CD14-positive monocyte (primary cell): ENCODE measurements around the gene PACSIN2. TPM values are rescaled to one million over a fixed set of nuclear protein-coding genes. Genes with fewer than 3 reads are reported as not detected.
A peak's percentile ranks its signal among the peaks of the same experiment; 100 is the strongest.

ENCODE experiments used
- DNase-seq, 3 donors: peaks; one replicate each; pipeline ENCODE4 v3.0.0-alpha.2; 2011 to 2022
- H2AFZ ChIP-seq: 2 replicates; pipeline ENCODE4 v1.6.0; 2012; ENCODE audit warnings: mild to moderate bottlenecking, low read depth, low read length, inconsistent platforms; ENCODE audit not compliant: insufficient read depth, poor library complexity, severe bottlenecking
- H3K27ac ChIP-seq, 2 donors: 1 replicate in 1 of 2; 2 replicates in 1 of 2; pipeline ENCODE4 v1.5.1; 2012 to 2013; ENCODE audit warnings: low read length in 2 of 2, control low read depth in 1 of 2, inconsistent platforms in 1 of 2, low read depth in 1 of 2, mild to moderate bottlenecking in 1 of 2
- H3K27me3 ChIP-seq, 2 donors: one replicate each; pipeline versions ENCODE4 v1.6.0 to v1.6.1; 2011 to 2013; ENCODE audit warnings: low read length in 2 of 2; ENCODE audit not compliant: control insufficient read depth in 2 of 2, insufficient read depth in 2 of 2
- H3K36me3 ChIP-seq, 2 donors: replicated peaks in 1 of 2; 1 replicate in 1 of 2; 2 replicates in 1 of 2; pipeline versions ENCODE4 v1.5.1 to v1.6.1; 2012 to 2013; ENCODE audit warnings: low read length in 2 of 2, control low read depth in 1 of 2, inconsistent platforms in 1 of 2, mild to moderate bottlenecking in 1 of 2; ENCODE audit not compliant: insufficient read depth in 2 of 2, control insufficient read depth in 1 of 2
- H3K4me1 ChIP-seq, 2 donors: 1 replicate in 1 of 2; 2 replicates in 1 of 2; pipeline versions ENCODE4 v1.5.1 to v1.6.1; 2012 to 2013; ENCODE audit warnings: low read length in 2 of 2, control low read depth in 1 of 2, inconsistent platforms in 1 of 2, mild to moderate bottlenecking in 1 of 2, moderate library complexity in 1 of 2; ENCODE audit not compliant: insufficient read depth in 2 of 2, control insufficient read depth in 1 of 2
- H3K4me2 ChIP-seq: replicated peaks from 2 replicates; pipeline ENCODE3; 2012; ENCODE audit warnings: low read length, moderate library complexity, mild to moderate bottlenecking; ENCODE audit not compliant: poor library complexity, severe bottlenecking; ENCODE audit errors: extremely low read depth
- H3K4me3 ChIP-seq, 3 experiments: fragments of 200-600 bp in 1 of 3; sonication (generic) in 1 of 3; replicated peaks in 1 of 3; 1 replicate in 2 of 3; 2 replicates in 1 of 3; pipeline ENCODE4 v1.5.1; 2011 to 2013; ENCODE audit warnings: low read length in 3 of 3, mild to moderate bottlenecking in 3 of 3, control low read depth in 2 of 3, low read depth in 2 of 3, inconsistent platforms in 1 of 3, moderate library complexity in 1 of 3
- H3K79me2 ChIP-seq: 2 replicates; pipeline ENCODE4 v1.6.0; 2012; ENCODE audit warnings: mild to moderate bottlenecking, control low read depth, inconsistent platforms, low read length, moderate library complexity; ENCODE audit not compliant: insufficient read depth
- H3K9ac ChIP-seq: 2 replicates; pipeline ENCODE4 v1.6.0; 2017; ENCODE audit warnings: low read length, mild to moderate bottlenecking; ENCODE audit not compliant: insufficient read depth, poor library complexity, severe bottlenecking
- H3K9me3 ChIP-seq, 2 donors: replicated peaks in 1 of 2; 1 replicate in 1 of 2; 2 replicates in 1 of 2; pipeline versions ENCODE4 v1.5.1 to v1.6.1; 2012 to 2013; ENCODE audit warnings: low read length in 2 of 2, control low read depth in 1 of 2; ENCODE audit not compliant: control insufficient read depth in 1 of 2, insufficient read depth in 1 of 2
- H4K20me1 ChIP-seq: 2 replicates; pipeline ENCODE4 v1.6.0; 2012; ENCODE audit warnings: mild to moderate bottlenecking, low read length, control low read depth, moderate library complexity; ENCODE audit not compliant: insufficient read depth
- H3K27ac Mint-ChIP-seq, 7 donors: one replicate each; pipeline ENCODE4 v1.8.0; 2020; ENCODE audit warnings: mild to moderate bottlenecking in 7 of 7, mixed read lengths in 7 of 7, moderate library complexity in 6 of 7, inconsistent platforms in 2 of 7
- H3K27me3 Mint-ChIP-seq, 3 donors: one replicate each; pipeline ENCODE4 v1.8.0; 2021 to 2022; ENCODE audit warnings: low read depth in 3 of 3, mild to moderate bottlenecking in 3 of 3, mixed read lengths in 3 of 3, moderate library complexity in 3 of 3, inconsistent platforms in 1 of 3
- H3K36me3 Mint-ChIP-seq, 2 donors: one replicate each; pipeline ENCODE4 v1.8.0; 2020; ENCODE audit warnings: mixed read lengths in 2 of 2, inconsistent platforms in 1 of 2, mild to moderate bottlenecking in 1 of 2
- H3K4me1 Mint-ChIP-seq: one replicate; pipeline ENCODE4 v1.8.0; 2020; ENCODE audit warnings: mild to moderate bottlenecking, mixed read lengths
- H3K4me3 Mint-ChIP-seq, 2 donors: one replicate each; pipeline ENCODE4 v1.8.0; 2020; ENCODE audit warnings: mild to moderate bottlenecking in 2 of 2, mixed read lengths in 2 of 2, moderate library complexity in 1 of 2
- H3K9me3 Mint-ChIP-seq, 7 donors: one replicate each; pipeline ENCODE4 v1.8.0; 2020 to 2022; ENCODE audit warnings: mixed read lengths in 7 of 7, mild to moderate bottlenecking in 6 of 7, moderate library complexity in 6 of 7, inconsistent platforms in 2 of 7
- CTCF ChIP-seq: fragments of 200-600 bp; IDR thresholded peaks from one replicate; pipeline ENCODE4 v1.8.0; 2022; ENCODE audit warnings: antibody characterized with exemption, mild to moderate bottlenecking
- WGBS: methylation state at CpG from one replicate; pipeline ENCODE4 v1.1.5; 2013; ENCODE audit warnings: missing lambda C conversion rate; ENCODE audit not compliant: insufficient coverage; 5-methylcytosine and 5-hydroxymethylcytosine counted together
- intact Hi-C, 2 donors: fragments of 100-400 bp; cut with micrococcal nuclease; formaldehyde crosslinking; loops; one replicate each; pipeline versions ENCODE4 v1.15.0 to v1.15.1; 2023
- polyA plus RNA-seq, 3 donors: library from polyadenylated mRNA; depleted of rRNA in 1 of 3; unstranded in 2 of 3; stranded (reverse) in 1 of 3; fragments of 300-500 nt in 2 of 3; fragments of >200 nt in 1 of 3; fragmentation: Illumina TruSeq in 2 of 3; gene quantifications; 1 replicate in 2 of 3; 2 replicates in 1 of 3; pipeline ENCODE4 v1.2.3, GENCODE V29; 2012 to 2021

Gene PACSIN2
- polyA plus RNA-seq, 3 donors, result 31.2 to 45.7 (median 40.2) TPM

GRCh38 chr22:42897960-42898359, 117.0 kb downstream of the PACSIN2 start:
- no peak overlapping the region for H3K4me3 ChIP-seq
- no peaks in the 10 kb centered on the region for H3K9me3 Mint-ChIP-seq
- H3K4me3 Mint-ChIP-seq, result no peak overlapping the region
- 95% methylated on average over 4 of the region's 7 CpGs for WGBS
- no peaks in the 10 kb centered on the region for H3K27me3 ChIP-seq
- H3K27ac Mint-ChIP-seq, result peak overlapping the region in 6 of 7 donors; percentile 54 to 96 (median 78)
- H2AFZ ChIP-seq, result no peak overlapping the region
- H3K4me1 ChIP-seq, result peaks cover 49 to 51% of the 10 kb centered on the region in 2 donors
- TF ChIP-seq CTCF, result no peak
- H3K36me3 Mint-ChIP-seq, result peaks cover 34 to 40% of the 10 kb centered on the region in 2 donors
- DNase-seq, result no peak
- H4K20me1 ChIP-seq, result peaks cover 3% of the 10 kb centered on the region
- intact Hi-C loops, result loop anchor here in 1 of 2 donors (5.0 kb wide), 1 partner anchor 34 kb away; no protein-coding TSS in a partner anchor
- no peak overlapping the region for H3K4me2 ChIP-seq
- H3K27ac ChIP-seq, result peak overlapping the region in 1 of 2 donors; percentile 7
- peaks cover 58% of the 10 kb centered on the region for H3K4me1 Mint-ChIP-seq
- H3K79me2 ChIP-seq, result peaks cover 63% of the 10 kb centered on the region
- no peaks in the 10 kb centered on the region for H3K9me3 ChIP-seq
- H3K9ac ChIP-seq, result no peak overlapping the region
- no peaks in the 10 kb centered on the region for H3K27me3 Mint-ChIP-seq
- H3K36me3 ChIP-seq, result peaks cover 3 to 30% of the 10 kb centered on the region in 2 donors

- 39% methylated on average over 8 of the region's 9 CpGs for WGBS
- peak overlapping the region; percentile 12 to 79 for H3K4me3 Mint-ChIP-seq
- H3K9me3 ChIP-seq, result no peaks in the 10 kb centered on the region
- H3K36me3 ChIP-seq, result peaks cover 0 to 17% of the 10 kb centered on the region in 2 donors
- no peak for TF ChIP-seq CTCF
- H4K20me1 ChIP-seq, result no peaks in the 10 kb centered on the region
- peak overlapping the region; percentile 46 for H2AFZ ChIP-seq
- peaks cover 0 to 1% (median 0%) of the 10 kb centered on the region in 7 donors for H3K9me3 Mint-ChIP-seq
- H3K27ac ChIP-seq, result peak overlapping the region; percentile 94
- H3K9ac ChIP-seq, result peak overlapping the region; percentile 44
- peaks cover 74% of the 10 kb centered on the region for H3K4me1 Mint-ChIP-seq
- peaks cover 0 to 2% (median 0%) of the 10 kb centered on the region in 3 donors for H3K27me3 Mint-ChIP-seq
- H3K36me3 Mint-ChIP-seq, result peaks cover 18 to 38% of the 10 kb centered on the region in 2 donors
- H3K27me3 ChIP-seq, result no peaks in the 10 kb centered on the region
- intact Hi-C loops, result loop anchor here in 1 of 2 donors (5.0 kb wide), 1 partner anchor 37 kb away; no protein-coding TSS in a partner anchor
- peak; percentile 77 to 84 (median 82) for DNase-seq
- H3K4me3 ChIP-seq, result peak overlapping the region in 1 of 3 experiments; percentile 56
- peak overlapping the region; percentile 96 to 99 (median 98) for H3K27ac Mint-ChIP-seq
- H3K4me2 ChIP-seq, result peak overlapping the region; percentile 52
- peaks cover 66% of the 10 kb centered on the region for H3K79me2 ChIP-seq
- peaks cover 73 to 75% of the 10 kb centered on the region in 2 donors for H3K4me1 ChIP-seq
These were observed 119.4 kb downstream of the PACSIN2 start for GRCh38 chr22:42895541-42895981.
